HG02610 (cell line): ENCODE measurements around the gene HOXB6.

Experiments
- ATAC-seq: cut with Tn5 transposase; IDR thresholded peaks from one replicate; pipeline ENCODE4 v1.9.1; 2021; ENCODE audit warnings: mild to moderate bottlenecking, moderate library complexity; ENCODE audit not compliant: unreplicated experiment

Gene HOXB6

DNA sequence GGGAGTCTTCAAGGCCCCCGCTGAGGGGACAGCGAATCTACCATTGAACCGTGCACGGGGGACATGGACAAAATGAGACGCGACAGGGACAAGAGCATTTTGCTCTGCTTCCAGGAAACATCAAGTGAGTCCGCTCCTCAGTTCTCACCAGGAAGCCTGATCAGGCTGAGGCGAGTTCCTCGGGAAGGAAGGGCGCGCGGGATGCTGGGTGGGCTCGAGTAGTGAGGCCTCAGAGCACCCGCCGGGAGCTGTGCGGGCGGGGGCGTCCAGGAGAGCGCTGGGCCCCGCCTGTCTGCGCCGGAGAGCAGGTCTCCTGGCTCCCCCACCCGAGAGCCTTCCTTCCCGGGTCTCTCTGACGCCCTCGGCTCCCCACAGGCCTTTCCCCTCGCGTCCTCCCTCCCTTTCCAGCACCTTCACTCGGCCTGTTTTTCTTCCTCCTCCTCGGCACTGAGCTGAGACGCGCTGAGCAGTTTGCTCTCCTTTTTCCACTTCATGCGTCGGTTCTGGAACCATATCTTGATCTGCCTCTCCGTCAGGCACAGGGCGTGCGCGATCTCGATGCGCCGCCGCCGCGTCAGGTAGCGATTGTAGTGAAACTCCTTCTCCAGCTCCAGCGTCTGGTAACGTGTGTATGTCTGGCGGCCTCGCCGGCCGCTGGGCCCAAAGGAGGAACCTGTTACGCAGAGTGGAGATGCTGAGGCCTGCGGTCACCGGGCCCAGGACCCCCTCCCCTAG, 8.6 kb downstream of the HOXB6 start:
- no peak for ATAC-seq

DNA sequence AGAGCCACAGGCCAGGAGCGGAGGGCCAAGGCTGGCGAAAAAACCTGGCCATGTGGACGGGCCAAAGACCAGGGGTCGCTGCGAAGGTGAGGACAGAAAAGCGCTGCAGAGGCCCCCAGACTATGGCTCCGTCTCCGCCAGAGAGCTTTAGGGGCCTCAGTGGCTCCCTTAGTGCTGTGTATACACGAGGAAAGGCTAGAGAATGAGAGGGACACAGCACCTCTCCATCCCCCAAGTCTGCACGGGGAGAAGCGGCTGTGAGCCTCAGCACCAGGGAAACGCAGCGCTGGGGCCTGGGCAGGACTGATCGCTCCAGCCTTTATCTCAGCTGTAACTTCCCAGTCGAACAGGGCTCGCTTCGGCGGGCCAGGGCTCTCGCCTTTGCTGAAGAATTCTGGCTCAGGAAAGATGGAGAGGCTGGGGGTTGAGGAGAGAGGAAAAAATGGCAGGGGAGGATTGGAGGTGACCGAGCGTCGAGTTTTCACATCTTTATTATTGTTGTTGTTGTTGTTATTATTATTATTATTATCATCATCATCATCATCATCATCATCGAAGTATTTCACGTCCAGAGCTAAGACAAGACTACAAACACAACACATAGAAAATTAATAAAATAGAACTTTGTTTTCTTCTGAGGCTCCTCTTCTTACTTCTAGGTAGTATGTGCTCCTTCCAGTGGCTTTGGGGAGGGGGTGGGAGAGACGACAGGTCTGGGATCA, 9.3 kb downstream of the HOXB6 start:
- ATAC-seq: no peak

DNA sequence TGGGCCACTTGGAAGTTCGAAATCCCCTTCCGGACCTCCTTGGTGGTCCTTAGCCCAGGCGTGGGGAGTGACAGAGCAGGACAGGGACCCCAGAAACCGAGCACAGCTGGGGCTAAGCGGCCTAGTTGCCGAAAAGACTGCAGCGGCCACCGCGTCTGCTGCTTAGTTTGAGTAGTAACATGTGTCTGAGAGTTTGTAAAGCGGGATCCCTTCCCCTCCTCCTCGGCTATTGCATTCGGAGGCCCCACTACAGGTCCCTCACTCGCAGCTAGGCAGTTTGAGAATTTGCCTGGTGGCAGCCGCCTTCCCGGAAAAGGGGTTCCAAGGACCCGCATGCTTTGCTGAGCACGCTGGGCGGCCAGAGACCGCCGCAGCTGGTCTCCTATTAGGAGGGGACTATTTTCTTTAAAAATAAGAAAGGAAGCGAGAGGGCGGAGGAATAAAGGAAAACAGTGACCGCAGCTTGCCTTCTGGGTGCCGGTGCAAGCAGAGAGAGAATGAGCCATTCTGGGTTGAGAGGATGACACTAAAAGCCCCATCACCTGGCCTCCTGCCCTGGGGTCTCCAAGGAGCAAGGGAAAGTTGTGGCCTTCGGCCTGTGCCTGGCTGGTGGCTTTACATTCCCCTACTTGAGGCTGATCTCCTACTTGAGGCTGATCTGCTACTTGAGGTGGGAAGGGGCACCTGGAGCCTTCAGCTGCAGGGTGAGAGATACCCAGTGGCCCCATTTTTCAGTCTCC, 10.1 kb downstream of the HOXB6 start:
- ATAC-seq: no peak

DNA sequence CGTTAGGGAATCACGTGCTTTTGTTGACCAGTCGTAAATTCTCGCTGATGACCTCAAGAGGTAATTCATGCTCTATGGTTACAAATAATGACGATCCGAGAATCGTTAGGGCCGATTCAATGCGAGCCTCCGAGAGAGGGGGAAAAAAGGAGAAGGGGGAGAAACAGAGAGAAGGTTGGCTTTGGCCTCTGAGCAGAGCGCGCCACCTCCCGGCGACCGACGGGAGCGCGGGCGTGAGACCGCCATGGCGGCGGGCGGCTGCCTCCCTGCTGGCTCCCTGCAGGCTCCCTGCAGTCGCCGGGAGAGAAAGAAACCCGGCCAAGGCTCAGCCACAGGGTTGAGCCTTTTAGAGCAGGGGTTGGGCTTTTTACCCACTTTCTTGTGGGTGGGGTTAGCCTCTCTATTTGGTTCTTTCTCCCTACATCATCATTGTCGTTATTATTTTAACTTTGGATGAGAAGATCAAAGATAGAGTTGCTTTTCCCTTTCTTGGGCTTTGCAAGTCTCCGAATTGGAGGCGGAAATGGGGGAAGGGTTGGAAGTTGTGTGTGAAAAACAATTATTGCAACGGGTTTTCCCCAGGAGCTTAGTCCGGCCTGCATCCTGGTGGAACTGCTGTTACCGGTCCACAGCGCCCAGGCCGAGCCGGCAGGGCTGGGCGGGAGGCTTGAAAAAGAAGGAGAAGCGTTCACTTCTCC, 10.8 kb downstream of the HOXB6 start:
- ATAC-seq: no peak

DNA sequence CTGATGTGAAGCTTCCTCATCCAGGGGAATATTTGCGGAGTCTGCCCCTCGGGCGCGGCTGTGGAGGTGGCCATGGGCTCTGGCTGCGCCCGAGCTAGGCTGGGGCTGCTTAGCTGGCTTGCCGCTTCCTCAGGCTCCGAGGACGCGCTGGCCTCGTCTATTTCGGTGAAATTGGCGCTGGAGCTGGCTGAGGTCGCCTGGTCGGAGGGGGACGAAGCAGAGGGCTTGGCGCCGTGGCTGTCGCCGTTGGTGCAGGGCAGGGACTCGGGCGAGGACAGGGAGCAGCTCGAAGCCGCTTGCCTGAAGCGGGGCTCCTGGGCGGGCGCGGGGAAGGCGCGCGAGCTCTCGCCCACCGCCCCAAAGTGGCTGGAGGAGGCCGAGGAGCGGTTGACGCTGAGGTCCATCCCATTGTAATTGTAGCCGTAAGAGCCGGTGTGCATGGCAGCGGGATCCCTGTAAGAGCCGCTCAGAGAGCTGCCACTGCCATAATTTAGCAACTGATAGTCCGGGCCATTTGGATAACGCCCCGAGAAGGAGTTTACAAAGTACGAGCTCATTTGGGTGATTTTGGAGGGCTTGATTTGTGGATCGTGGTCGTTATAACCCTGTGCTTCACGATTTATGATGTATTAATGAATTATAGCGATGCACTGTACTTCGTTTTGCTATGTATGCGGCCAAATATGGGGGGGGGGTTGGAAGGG, 11.5 kb downstream of the HOXB6 start, which contains the start of gene HOXB5:
TSS of gene HOXB5 (minus strand) at position 654 of the 704 bp plus-strand sequence. CDS start at position 557, 97 bp downstream.
- ATAC-seq: no peak

DNA sequence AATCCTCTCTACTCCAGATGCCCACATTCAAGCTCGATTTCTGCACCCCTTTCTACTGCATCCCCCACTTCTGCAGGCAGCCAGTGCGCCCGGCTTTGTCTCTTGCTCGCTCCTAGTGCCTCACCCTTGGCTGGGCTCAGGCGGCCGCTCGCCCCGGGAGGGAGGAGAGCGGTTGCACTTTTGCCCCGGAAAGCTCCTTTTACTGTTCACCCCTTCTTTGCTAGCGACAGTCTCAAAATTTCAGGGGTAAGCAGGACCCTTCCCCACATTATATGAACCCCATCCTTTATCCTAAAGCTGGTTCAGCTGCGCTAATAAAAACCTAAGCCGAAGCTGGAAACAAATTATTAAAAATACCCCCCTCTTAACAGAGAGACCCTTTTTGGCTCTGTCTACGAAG, 12.2 kb downstream of the HOXB6 start:
- ATAC-seq: no peak

DNA sequence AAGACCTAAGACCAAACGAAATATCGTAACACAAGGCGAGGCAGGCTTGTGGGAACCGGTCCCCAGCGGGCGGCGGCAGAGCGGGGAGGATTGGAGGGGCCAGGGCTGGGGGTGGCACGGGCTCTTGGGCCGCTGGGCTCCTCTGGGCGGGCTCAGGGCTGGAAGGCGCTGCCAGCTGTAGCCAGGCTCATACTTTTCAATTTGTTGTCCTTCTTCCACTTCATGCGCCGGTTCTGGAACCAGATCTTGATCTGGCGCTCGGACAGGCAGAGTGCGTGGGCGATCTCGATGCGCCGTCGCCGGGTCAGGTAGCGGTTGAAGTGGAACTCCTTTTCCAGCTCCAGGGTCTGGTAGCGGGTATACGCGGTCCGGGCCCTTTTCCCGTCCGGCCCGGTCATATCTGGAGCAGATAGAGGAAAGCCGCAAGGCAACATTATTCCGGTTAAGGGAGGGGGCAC, 12.7 kb downstream of the HOXB6 start:
- ATAC-seq: no peak

DNA sequence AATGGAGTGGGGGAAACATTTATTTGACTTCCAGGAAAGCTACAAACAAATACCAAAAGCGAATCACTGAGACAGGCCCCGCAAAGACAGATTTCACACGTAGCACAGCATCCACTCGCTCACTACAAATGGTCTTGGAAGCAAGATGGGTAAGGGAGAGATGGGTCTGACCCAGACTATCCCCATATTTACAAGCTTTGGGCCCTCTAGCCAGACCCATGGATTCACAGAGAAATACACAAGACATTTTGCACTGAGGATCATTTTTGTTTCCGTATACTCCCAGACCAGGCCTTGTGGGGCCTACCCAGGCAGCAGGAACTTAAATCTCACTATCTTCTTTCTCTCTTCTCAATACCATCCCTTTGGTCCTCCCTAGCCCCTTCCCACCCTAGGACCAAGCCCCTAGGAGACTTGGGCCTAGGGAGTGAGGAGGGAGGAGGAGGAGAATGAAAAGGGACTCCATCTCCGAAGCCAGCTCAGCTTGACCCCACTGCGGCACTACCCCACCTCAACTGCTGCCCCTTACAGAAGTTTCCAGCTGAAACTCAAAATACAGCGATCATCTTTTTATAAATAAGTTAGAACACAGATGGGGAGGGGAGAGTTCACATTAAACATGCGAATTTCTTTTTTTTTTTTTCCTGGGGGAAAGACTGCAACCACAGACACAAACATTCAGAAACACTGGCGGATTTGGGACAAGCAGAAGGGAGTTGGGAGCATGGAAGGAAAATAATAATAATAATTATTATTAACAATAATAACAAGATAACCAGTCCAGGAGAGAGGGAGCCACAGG, 13.3 kb downstream of the HOXB6 start:
- no peak for ATAC-seq

DNA sequence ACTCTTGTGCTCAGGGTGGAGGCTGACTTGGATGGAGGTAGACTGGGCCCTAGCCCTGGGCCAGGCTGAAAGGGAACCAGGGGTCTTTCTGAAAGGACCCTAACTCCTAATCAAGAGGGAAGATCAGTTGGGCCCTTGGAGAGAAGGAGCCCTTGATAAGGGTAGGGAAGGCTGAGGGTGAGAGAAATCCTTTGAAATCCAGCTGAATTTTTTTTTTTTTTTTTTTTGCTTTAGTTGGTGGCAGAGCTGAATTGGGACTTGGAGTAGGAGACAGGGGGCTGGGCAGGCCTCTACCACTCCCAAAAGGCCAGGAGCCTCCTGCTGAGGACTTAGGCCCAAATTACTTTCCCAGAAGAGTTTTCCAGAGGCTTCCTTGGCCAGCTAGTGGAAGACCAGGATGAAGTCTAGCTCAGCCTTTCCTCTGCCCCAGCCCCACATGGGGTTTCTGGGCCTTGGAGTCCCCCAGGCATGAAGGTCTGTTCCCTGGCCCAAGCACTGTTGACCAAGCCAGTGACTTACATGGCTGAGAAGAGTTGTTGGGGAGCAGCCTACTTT, 14.1 kb downstream of the HOXB6 start:
- ATAC-seq: no peak

DNA sequence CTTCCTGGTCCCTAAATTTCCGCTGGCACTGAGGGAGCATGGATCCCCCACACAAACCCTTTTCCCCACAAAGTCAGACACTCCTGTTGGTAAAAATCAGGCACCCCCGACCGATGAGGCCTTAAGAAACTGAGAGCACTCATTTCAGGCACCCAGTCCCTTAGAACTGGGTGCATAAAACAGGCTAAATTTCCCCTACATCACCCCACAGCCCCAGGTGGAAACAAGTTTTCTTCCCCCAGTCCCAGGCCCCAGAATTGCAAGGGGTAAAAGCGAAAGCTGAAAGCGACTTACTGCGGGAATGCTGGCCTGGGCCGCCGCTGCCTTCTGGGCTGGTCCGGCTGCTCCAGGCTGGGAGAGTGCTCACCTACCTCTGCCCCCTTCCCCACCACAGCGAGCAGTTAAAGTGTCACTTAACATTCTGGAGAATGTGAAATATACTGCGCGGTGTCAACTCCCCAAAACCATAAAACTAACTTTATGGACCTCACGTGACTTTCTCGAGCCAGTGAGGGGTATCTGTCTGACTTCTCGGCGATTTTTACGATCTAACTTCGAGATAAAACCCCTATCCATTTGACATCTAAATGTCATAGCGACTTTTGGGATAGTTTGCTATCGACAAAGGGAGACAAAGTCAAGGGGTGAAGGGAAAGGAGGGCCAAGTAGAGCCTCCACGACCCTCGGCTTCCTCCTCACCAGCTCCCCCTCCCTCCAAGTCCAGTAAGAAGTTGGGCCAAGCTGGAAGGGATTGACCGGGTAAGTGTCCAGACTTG, 14.8 kb downstream of the HOXB6 start, which contains the start of gene HOXB3:
TSS of gene HOXB3 (minus strand) at position 411 of the 776 bp plus-strand sequence. CDS start 37,767 bp downstream, outside the sequence.
- no peak for ATAC-seq

DNA sequence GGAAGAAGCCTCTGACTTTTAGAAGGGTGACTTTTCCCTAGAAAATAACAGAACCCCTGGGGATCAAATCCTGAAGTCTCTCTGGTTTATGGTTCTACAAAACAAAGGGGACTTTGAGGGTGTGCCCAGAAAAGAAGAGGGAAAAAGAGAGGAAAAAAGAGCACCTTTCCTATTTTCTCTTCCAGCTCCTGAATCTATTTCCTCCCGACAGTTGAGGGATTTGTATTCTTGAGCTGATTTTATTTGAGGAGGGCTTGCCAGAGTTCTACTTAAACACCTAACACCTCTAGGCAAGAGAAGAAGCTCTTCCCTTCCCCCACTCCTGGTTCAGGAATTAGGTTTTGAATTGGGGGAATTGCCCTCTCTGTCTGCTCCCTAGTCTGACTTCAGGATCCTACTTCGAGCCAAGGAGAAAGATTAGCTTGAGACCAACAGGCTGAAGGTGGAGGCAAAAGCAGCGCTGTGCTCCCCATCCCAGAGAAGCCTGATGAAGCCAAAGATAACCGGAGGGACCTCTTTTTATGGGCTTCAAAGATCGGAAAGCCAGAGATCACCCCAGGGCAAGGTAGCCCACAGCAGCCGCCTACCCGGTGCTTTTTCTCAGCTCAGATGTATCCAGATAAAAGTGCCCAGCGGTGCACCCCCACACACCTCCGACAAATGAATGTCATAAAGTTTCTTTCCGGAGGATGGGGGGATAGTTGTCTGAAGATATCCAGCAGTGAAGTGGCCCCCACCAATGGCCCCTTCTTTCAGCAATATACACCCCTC, 15.5 kb downstream of the HOXB6 start:
- no peak for ATAC-seq

DNA sequence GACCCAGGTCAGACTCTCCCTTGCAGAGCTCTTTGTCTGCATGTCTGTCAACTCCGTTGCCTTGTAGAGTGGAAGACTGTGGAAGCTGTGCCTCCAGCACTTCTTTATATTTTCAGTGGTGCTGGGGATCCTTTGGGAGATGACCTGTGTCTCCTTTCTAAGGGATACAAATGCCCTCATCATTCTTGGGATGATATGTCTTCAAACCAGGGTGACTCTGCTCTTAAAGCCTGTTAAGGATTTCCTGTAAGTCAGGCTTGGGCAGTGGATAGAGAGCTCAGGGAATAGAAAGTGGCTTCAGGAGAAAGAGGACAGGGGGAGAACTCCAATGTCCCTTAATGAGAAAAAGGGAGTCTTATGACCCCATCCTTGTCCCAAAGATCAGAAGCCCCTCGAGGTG, 16.3 kb downstream of the HOXB6 start:
- ATAC-seq: no peak

DNA sequence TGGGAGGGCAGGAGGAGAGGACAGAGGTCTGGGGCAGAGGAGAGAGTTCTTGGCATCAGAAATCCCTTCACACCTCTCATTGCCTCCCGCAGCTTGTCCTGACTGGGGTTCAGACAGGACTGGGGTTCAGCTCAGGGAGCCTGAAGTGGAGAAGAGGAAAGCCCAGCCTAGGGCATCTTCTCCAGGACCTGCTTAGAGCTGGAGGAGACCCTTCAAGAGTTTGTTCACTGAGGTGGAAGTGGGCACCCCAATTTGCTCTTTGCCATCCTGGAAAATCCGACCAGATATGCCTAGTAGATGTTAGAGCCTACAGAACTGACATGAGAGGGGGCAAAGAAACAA, 16.7 kb downstream of the HOXB6 start:
- ATAC-seq: no peak

DNA sequence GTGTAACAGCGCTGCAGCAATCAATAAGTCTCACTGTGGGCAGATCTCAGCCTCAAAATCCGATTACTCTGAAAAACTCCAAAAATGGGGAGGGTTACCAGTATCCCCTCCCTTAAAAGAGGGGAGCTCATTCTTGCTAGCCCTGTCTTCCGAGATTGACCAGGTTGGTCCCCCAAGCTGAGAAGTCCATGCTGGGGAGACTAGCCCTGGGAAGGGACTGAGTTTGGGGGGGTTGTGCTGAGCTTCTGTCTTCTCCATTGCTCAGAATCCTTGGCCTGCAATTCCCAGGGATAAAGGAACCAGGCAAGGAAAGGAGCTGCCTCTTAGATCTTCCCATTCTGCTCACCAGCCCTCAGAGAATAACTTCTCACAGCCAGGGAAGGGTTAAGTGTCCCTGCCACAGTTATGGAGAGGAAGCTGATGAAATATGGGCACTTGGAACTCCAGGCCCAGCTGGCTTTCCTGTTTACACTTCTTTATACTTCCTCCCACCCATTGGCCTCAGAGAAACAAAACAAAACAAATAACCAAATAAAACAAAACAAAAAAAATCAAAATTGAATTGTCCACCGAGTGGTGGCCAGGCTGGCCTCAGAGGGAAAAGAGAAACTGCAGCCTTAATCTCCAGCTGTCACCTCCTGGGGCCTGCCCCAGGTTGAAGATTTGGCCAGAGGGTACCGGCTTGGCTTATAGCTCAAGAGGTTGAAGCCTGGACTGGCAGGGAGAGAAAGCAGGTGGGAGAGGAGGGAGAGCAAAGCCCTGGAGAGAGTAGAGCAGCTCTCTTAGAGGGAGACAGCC, 17.3 kb downstream of the HOXB6 start:
- no peak for ATAC-seq

DNA sequence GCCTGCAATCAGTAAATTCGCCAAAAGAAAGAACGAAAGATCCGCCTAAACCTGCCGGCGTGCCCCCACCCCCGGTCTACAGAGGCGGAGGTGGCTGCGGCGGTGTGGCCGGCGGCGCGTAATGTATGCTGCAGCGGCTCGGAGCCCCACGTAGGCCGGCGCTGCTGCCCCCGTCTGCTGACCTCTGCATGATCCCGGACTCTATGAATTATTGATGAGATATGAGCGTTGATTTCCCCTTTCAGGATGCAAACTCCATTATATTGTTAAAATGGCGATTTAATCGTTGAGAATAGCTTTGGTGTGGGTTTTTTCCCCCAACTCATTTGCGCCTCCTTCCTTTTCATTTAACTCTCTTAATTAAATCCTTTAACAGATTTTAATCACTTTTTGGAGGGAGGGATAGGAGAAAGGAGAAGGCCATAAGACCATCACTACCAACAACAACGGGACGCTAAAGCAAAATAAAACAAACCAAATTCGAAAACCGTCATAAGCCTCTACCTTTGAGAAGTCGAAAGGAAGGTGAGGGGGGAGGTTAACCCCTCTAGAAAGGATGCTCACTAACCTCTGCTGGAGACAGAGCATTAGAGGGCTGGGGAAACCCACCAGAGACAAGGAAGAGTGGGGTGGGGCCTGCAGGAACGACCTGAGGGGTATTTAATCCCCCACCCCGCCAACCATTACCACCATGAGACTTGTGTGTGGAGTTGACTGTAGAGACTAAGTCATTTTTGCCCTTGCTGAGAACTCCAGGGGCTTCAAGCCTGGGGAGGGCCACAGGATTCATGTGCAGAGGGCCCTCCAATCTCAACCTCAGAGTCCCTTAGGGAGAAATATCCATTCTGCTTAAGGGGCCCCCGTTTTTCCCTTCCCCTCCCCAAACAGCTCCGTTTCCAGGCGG, 18.2 kb downstream of the HOXB6 start:
- ATAC-seq: no peak

DNA sequence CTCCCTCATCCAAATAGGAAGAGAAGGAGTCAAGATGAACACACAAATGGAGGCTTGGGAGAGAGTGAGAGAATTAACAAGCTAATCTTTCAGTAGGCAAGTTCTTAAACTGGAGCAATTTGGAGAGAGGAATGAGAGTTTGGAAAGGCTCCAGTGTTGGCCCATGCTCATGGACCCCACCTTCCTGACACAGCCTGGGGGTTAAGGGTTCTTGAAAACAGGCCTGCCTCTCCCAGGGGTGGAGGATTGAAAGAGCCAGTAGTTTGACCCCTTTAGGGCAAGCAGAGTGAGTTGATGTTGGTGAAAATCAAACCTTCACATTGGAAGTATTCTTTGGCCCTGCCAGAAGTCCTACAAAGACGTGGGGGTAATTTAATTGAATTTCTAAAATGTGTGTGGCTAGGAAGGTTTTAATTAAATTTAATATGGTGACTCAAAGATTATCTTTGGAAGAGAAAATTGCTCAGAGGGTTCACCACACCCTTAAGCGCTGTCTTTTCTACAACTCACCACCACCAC, 20.5 kb downstream of the HOXB6 start:
- no peak for ATAC-seq
